IPS-18a (cell line): ENCODE measurements around the gene CDK16.

Source experiments
- H3K27ac ChIP-seq: one replicate; pipeline ENCODE4 v1.5.1; 2013; ENCODE audit warnings: low read length
- H3K27me3 ChIP-seq: one replicate; pipeline ENCODE4 v1.6.1; 2013; ENCODE audit warnings: mild to moderate bottlenecking, low read length; ENCODE audit not compliant: control insufficient read depth, insufficient read depth
- H3K36me3 ChIP-seq: one replicate; pipeline ENCODE4 v1.6.1; 2013; ENCODE audit warnings: low read depth, low read length; ENCODE audit not compliant: control insufficient read depth
- H3K4me1 ChIP-seq: one replicate; pipeline ENCODE4 v1.6.1; 2013; ENCODE audit warnings: low read depth, low read length; ENCODE audit not compliant: control insufficient read depth
- H3K4me3 ChIP-seq: one replicate; pipeline ENCODE4 v1.5.1; 2013; ENCODE audit warnings: low read length
- H3K9ac ChIP-seq: one replicate; pipeline ENCODE4 v1.6.1; 2013; ENCODE audit warnings: mild to moderate bottlenecking, low read length, moderate library complexity
- H3K9me3 ChIP-seq: one replicate; pipeline ENCODE4 v1.6.1; 2013; ENCODE audit warnings: low read depth, low read length; ENCODE audit not compliant: control insufficient read depth

Gene CDK16

GRCh38 chrX:47187106-47187677 is 31.3 kb upstream of the CDK16 start:
- no peak overlapping the region for H3K9ac ChIP-seq
- H3K36me3 ChIP-seq: peaks cover 20% of the 10 kb centered on the region
- no peaks in the 10 kb centered on the region for H3K4me1 ChIP-seq
- H3K27me3 ChIP-seq: no peaks in the 10 kb centered on the region
- H3K27ac ChIP-seq: no peak overlapping the region
- H3K4me3 ChIP-seq: no peak overlapping the region
- H3K9me3 ChIP-seq: no peaks in the 10 kb centered on the region

DNA sequence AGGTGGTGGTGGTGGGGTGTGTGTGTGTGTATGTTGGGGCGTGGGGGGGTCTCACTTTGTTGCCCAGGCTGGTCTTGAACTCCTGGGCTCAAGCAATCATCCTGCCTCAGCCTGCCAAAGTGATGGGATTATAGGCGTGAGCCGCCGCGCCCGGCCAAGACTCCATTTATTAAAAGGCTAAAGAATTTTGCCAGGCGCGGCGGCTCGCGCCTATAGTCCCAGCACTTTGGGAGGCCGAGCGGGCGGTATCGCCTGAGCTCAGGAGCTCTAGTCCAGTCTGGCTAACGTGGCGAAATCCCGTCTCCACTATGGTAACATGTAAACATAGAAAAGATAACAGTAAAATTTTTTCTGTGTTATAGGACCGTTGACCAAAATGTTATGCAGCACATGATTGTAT is 28.6 kb upstream of the CDK16 start:
- Histone ChIP-seq H3K9ac (no peak overlapping the region), H3K36me3 (peaks cover 13% of the 10 kb centered on the region), H3K27ac (no peak overlapping the region), H3K27me3 (no peaks in the 10 kb centered on the region), H3K4me1 (no peaks in the 10 kb centered on the region), H3K4me3 (no peak overlapping the region), H3K9me3 (no peaks in the 10 kb centered on the region)

DNA sequence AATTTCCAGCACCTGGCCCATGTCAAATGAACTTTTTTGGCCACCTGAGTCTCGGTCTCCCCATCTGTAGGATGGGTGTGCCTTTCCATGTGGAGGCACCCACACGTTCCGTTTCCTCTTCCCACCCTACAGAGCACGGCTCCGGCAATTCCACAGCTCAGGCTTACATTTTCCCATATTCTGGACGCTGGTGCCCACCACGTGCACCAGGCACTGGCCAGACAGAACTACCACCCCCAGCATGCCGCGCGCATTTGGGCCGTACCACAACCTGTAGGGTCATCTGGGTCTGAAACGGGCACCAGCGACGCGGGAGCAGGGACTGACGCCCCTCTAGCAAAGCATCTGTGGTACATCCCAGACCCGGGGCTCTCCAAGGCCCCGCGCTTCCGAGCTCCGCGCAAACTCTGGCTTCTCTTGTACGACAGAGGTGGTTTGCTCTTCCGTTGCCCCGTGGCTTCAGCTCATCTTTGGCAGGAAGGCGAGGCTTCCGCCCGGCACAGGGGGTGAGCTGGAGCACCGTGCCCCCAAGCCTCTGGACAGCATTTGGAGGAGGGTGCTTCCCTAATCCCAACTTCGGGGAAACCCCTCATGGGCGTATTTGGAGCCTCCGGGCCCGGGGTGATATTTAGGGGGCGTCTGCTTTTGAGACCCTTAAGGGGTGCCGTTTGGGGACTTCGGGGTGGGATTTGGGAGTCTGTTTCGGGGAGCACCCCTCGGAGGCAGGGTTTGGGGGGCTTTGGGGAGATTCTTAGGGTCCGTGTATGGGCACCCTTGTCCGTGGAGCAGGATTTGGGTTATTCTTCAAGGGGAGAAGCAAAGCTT is 27.8 kb upstream of the CDK16 start:
- Histone ChIP-seq H3K4me3 (peak overlapping the region; percentile 68), H3K36me3 (peaks cover 9% of the 10 kb centered on the region), H3K27me3 (no peaks in the 10 kb centered on the region), H3K9me3 (no peaks in the 10 kb centered on the region), H3K9ac (peak overlapping the region; percentile 44), H3K27ac (no peak overlapping the region), H3K4me1 (no peaks in the 10 kb centered on the region)

DNA sequence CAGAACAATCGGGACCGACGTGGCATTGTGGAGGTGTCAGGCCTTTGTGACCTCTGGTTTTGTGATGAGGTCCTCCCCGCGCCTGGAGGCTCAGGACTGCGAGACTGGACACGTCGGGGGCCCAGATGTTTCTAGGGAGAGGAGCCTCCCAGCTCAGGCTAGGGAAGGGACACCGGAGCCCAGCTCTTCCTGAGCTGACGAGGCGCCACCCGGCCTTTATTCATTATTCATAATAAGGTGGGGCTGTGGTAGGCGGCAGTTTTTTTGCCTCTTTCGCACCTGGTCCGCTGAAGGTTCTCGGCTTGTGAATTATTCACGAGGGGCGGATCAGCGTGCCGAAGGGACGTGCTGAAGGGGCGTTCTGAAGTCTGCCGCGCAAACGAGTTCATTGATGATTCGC is 27.1 kb upstream of the CDK16 start:
- no peaks in the 10 kb centered on the region for H3K9me3 ChIP-seq
- H3K36me3 ChIP-seq: peaks cover 6% of the 10 kb centered on the region
- peak overlapping the region; percentile 24 for H3K9ac ChIP-seq
- no peaks in the 10 kb centered on the region for H3K27me3 ChIP-seq
- H3K27ac ChIP-seq: no peak overlapping the region
- no peaks in the 10 kb centered on the region for H3K4me1 ChIP-seq
- H3K4me3 ChIP-seq: peak overlapping the region; percentile 68

GRCh38 chrX:47191806-47192401 is 26.6 kb upstream of the CDK16 start:
- no peaks in the 10 kb centered on the region for H3K4me1 ChIP-seq
- H3K4me3 ChIP-seq: peak overlapping the region; percentile 68
- H3K36me3 ChIP-seq: no peaks in the 10 kb centered on the region
- H3K27me3 ChIP-seq: no peaks in the 10 kb centered on the region
- no peak overlapping the region for H3K27ac ChIP-seq
- H3K9ac ChIP-seq: peak overlapping the region; percentile 24
- H3K9me3 ChIP-seq: no peaks in the 10 kb centered on the region

- Histone ChIP-seq H3K9ac (peak within 1 kb of the TSS; percentile 80), H3K4me3 (peak within 1 kb of the TSS; percentile 75), H3K27me3 (no peaks in the 10 kb centered on the region), H3K27ac (no peak within 1 kb of the TSS), H3K4me1 (no peaks in the 10 kb centered on the region), H3K36me3 (peaks cover 4% of the 10 kb centered on the region), H3K9me3 (no peaks in the 10 kb centered on the region)
Observed at GRCh38 chrX:47193475-47194193, 24.8 kb upstream of the CDK16 start, which contains the start of gene UBA1. UBA1 (plus strand) TSS chrX:47193829; CDS start chrX:47198803, 4,974 bp downstream.

GRCh38 chrX:47194194-47194787 is 24.2 kb upstream of the CDK16 start:
- peak overlapping the region; percentile 80 for H3K9ac ChIP-seq
- no peak overlapping the region for H3K27ac ChIP-seq
- no peaks in the 10 kb centered on the region for H3K4me1 ChIP-seq
- H3K27me3 ChIP-seq: no peaks in the 10 kb centered on the region
- H3K36me3 ChIP-seq: peaks cover 10% of the 10 kb centered on the region
- H3K9me3 ChIP-seq: no peaks in the 10 kb centered on the region
- peak overlapping the region; percentile 75 for H3K4me3 ChIP-seq

- Histone ChIP-seq H3K27ac (no peak overlapping the region), H3K9me3 (no peaks in the 10 kb centered on the region), H3K4me1 (no peaks in the 10 kb centered on the region), H3K4me3 (peak overlapping the region; percentile 4), H3K36me3 (peaks cover 26% of the 10 kb centered on the region), H3K9ac (no peak overlapping the region), H3K27me3 (no peaks in the 10 kb centered on the region)
Observed at GRCh38 chrX:47196098-47196497, 22.4 kb upstream of the CDK16 start.

- Histone ChIP-seq H3K4me3 (peak overlapping the region; percentile 4), H3K36me3 (peaks cover 39% of the 10 kb centered on the region), H3K9ac (no peak overlapping the region), H3K27me3 (no peaks in the 10 kb centered on the region), H3K27ac (no peak overlapping the region), H3K4me1 (no peaks in the 10 kb centered on the region), H3K9me3 (peaks cover 3% of the 10 kb centered on the region)
Observed at GRCh38 chrX:47197526-47197925, 21.0 kb upstream of the CDK16 start.

- H3K4me1 ChIP-seq: no peaks in the 10 kb centered on the region
- peaks cover 45% of the 10 kb centered on the region for H3K36me3 ChIP-seq
- no peak overlapping the region for H3K4me3 ChIP-seq
- H3K27ac ChIP-seq: no peak overlapping the region
- peaks cover 3% of the 10 kb centered on the region for H3K9me3 ChIP-seq
- H3K9ac ChIP-seq: no peak overlapping the region
- H3K27me3 ChIP-seq: no peaks in the 10 kb centered on the region
Observed at GRCh38 chrX:47198026-47198686, 20.3 kb upstream of the CDK16 start.

GRCh38 chrX:47198687-47199080 is 19.8 kb upstream of the CDK16 start:
- peaks cover 49% of the 10 kb centered on the region for H3K36me3 ChIP-seq
- no peaks in the 10 kb centered on the region for H3K27me3 ChIP-seq
- H3K4me1 ChIP-seq: no peaks in the 10 kb centered on the region
- H3K9me3 ChIP-seq: peaks cover 3% of the 10 kb centered on the region
- no peak overlapping the region for H3K27ac ChIP-seq
- H3K9ac ChIP-seq: no peak overlapping the region
- H3K4me3 ChIP-seq: no peak overlapping the region
